Measurements from ENCODE around the gene ST3GAL3.

- TF ChIP-seq CTCF (IDR thresholded peaks at IDR 0.05) (no peak), POLR2A (IDR thresholded peaks at IDR 0.05) (no peak)
These were observed 79.0 kb downstream of the ST3GAL3 start for GRCh38 chr1:43786201-43786958.

All from uterus (tissue), 2 donors.